Suppressor macrophage treated with lipopolysaccharide for 1 hour (primary cell): ENCODE results near the gene NDUFC2.
"Not testable (repeated sequence)": the region's sequence is repeated elsewhere in the genome, so short reads cannot be mapped to it uniquely, and the experiment has no call there.

Source experiments
- DNase-seq, 3 donors: peaks; one replicate each; pipeline ENCODE4 v3.0.0-alpha.2; 2020 to 2022

The NDUFC2 gene

GRCh38 chr11:78050964-78051831, 28.5 kb downstream of the NDUFC2 start:
- no peak for DNase-seq

GRCh38 chr11:78049348-78049747, 30.3 kb downstream of the NDUFC2 start:
- DNase-seq, result no peak

- DNase-seq, result no peak
Measured at GRCh38 chr11:78048561-78048960, 31.1 kb downstream of the NDUFC2 start.

GRCh38 chr11:78046486-78046854, 33.2 kb downstream of the NDUFC2 start:
- DNase-seq, result no peak

GRCh38 chr11:78045851-78046485, 33.7 kb downstream of the NDUFC2 start:
- peak; percentile 66 to 90 (median 81) for DNase-seq

GRCh38 chr11:78044706-78045105, 35.0 kb downstream of the NDUFC2 start:
- DNase-seq, result no peak

GRCh38 chr11:78041843-78042440, 37.7 kb downstream of the NDUFC2 start:
- no peak for DNase-seq

GRCh38 chr11:78041380-78041719, 38.3 kb downstream of the NDUFC2 start:
- DNase-seq, result not testable (repeated sequence)

GRCh38 chr11:78040691-78041379, 38.8 kb downstream of the NDUFC2 start:
- DNase-seq, result no peak

- DNase-seq, result peak; percentile 56 to 72 (median 71)
Measured at GRCh38 chr11:78039919-78040671, 39.6 kb downstream of the NDUFC2 start.

GRCh38 chr11:78039391-78039918, 40.2 kb downstream of the NDUFC2 start:
- no peak for DNase-seq

GRCh38 chr11:78038697-78039313, 40.9 kb downstream of the NDUFC2 start:
- DNase-seq, result no peak

- no peak for DNase-seq
Measured at GRCh38 chr11:78037825-78038620, 41.6 kb downstream of the NDUFC2 start.

GRCh38 chr11:78037056-78037455, 42.6 kb downstream of the NDUFC2 start:
- no peak for DNase-seq

GRCh38 chr11:78036313-78036712, 43.3 kb downstream of the NDUFC2 start:
- no peak for DNase-seq

- no peak for DNase-seq
Measured at GRCh38 chr11:78034623-78035022, 45.0 kb downstream of the NDUFC2 start.

GRCh38 chr11:78033040-78033439, 46.6 kb downstream of the NDUFC2 start:
- no peak for DNase-seq

GRCh38 chr11:78032090-78032489, 47.6 kb downstream of the NDUFC2 start:
- DNase-seq, result no peak

- DNase-seq, result no peak
Measured at GRCh38 chr11:78031629-78032028, 48.0 kb downstream of the NDUFC2 start.

GRCh38 chr11:78030429-78031325, 49.0 kb downstream of the NDUFC2 start:
- DNase-seq, result no peak
